BJ (cell line): ENCODE measurements around the gene LARP4B. TPM values are rescaled to one million over a fixed set of nuclear protein-coding genes. Genes with fewer than 3 reads are reported as not detected.

ENCODE experiments used
- CTCF ChIA-PET: fragments of 350-600 bp; formaldehyde crosslinking; extraction: SDS; loops from one replicate; lab custom pipeline; 2021; ENCODE audit warnings: antibody characterized with exemption, inconsistent platforms; lab: Yijun Ruan, JAX
- POLR2A ChIA-PET: fragments of 300-600 bp; sonication (Branson Sonifier 250); formaldehyde crosslinking; extraction: SDS; loops from one replicate; lab custom pipeline; 2021; ENCODE audit warnings: antibody characterized with exemption; lab: Charles Lee
- DNase-seq: peaks from one replicate; pipeline ENCODE4 v3.0.0-alpha.2; 2011; ENCODE audit warnings: low read depth
- H3K27me3 ChIP-seq: 2 replicates; pipeline ENCODE4 v1.6.0; 2011; ENCODE audit warnings: low read length; ENCODE audit not compliant: control insufficient read depth, insufficient read depth
- H3K36me3 ChIP-seq: 2 replicates; pipeline ENCODE4 v1.5.1; 2011; ENCODE audit warnings: low read length; ENCODE audit not compliant: control insufficient read depth, insufficient read depth
- H3K4me3 ChIP-seq: 2 replicates; pipeline ENCODE4 v1.5.1; 2011; ENCODE audit warnings: low read depth, mild to moderate bottlenecking, control low read depth, low read length
- polyA plus RNA-seq: library from polyadenylated mRNA; depleted of rRNA; stranded (reverse); fragments of >200 nt; gene quantifications from 2 replicates; pipeline ENCODE4 v1.2.3, GENCODE V29; 2011
- TF ChIP-seq, protein P1 (sequence below): IDR thresholded peaks from 2 replicates; pipeline ENCODE4 v1.5.1; 2011; ENCODE audit warnings: low read depth, mild to moderate bottlenecking, control low read depth, inconsistent platforms, low read length, moderate library complexity; ENCODE audit not compliant: insufficient read depth

LARP4B gene
- polyA plus RNA-seq, 1 experiment, result 38.4 TPM

DNA sequence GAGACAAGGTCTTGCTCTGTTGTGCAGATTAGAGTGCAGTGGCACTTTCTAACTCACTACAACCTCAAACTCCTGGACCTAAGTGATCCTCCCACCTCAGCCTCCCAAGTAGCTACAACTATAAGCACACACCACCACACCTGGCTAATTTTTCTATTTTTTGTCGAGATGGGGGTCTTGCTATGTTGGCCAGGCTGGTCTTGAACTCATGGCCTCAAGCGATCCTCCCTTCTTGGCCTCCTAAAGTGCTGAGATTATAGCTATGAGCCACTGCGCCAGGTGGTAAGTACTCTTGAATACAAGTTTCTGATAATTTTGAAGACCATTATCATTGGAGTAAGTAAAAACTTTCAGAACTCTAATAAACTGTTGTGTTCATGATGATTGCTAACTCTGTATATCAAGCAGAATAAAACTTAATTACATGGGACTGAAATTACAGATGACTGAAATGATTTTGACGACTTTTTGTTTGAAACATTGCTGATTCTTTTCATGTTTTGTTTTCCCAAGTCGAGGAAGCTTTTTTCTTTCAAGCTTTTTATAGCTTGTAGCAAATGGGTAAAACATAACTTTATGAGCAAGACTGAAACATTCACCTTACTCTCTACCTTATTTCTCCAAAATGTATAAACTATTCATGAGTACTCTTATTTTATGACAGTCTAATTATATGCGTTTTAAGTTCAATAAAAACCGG lies 14.6 kb downstream of the LARP4B start:
- Histone ChIP-seq H3K27me3 (no peaks in the 10 kb centered on the region), H3K4me3 (no peak overlapping the region), H3K36me3 (peaks cover 2% of the 10 kb centered on the region; the same call in 1 of the 2 replicates)
- TF ChIP-seq, protein P1, sequence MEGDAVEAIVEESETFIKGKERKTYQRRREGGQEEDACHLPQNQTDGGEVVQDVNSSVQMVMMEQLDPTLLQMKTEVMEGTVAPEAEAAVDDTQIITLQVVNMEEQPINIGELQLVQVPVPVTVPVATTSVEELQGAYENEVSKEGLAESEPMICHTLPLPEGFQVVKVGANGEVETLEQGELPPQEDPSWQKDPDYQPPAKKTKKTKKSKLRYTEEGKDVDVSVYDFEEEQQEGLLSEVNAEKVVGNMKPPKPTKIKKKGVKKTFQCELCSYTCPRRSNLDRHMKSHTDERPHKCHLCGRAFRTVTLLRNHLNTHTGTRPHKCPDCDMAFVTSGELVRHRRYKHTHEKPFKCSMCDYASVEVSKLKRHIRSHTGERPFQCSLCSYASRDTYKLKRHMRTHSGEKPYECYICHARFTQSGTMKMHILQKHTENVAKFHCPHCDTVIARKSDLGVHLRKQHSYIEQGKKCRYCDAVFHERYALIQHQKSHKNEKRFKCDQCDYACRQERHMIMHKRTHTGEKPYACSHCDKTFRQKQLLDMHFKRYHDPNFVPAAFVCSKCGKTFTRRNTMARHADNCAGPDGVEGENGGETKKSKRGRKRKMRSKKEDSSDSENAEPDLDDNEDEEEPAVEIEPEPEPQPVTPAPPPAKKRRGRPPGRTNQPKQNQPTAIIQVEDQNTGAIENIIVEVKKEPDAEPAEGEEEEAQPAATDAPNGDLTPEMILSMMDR, result no peak
- no peak for DNase-seq
- ChIA-PET POLR2A (no interaction called here), CTCF (no interaction called here)

DNA sequence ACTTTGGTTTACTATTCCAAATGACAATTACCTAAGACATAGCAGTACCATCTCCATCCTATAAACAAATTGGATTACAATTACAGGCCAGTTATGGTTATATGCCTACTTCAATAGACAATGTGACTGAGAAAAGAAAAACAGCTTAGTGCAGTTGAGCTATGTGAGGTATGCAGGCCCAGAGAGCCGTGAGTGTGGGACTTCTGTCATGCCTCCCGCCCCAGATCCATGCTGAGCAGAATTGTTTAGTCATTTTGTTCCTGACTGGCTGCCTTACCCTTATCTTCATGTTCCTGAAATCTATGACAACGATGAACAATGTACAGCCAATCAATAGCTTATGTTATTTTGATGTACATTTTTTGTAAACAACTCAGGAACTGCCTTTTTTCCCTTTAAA lies 21.7 kb downstream of the LARP4B start:
- H3K36me3 ChIP-seq, result peaks cover 4% of the 10 kb centered on the region; the same call in 1 of the 2 replicates
- TF ChIP-seq, protein P1, result no peak
- DNase-seq, result peak; percentile 30
- POLR2A ChIA-PET, result interaction anchor here (0.6 to 0.7 kb wide), 2 partner anchors 82 to 499 kb away, joined by 4 read pairs; no protein-coding TSS in a partner anchor
- CTCF ChIA-PET, result interaction anchor here (1.4 kb wide), 1 partner anchor 19 kb away, joined by 6 read pairs; no protein-coding TSS in a partner anchor
- H3K4me3 ChIP-seq, result no peak overlapping the region
- no peaks in the 10 kb centered on the region for H3K27me3 ChIP-seq

DNA sequence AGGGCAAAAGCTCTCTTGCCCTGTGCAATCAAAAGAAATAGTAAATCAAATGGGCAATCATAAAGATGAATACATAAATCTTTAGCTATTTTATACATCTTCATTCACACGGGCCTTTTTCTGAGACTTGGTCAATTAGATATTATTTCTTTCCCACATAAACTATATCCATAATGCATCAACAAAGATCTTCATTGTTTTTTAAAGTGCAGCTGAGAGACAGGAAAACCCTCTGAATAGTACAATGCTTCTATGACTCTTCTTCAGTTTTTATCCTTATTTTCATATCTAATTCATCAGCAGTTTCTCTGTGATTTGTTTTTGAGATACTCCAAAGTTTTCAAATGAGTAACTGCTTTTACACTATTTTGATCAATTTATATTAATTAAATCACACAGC lies 25.5 kb downstream of the LARP4B start:
- H3K36me3 ChIP-seq, result peaks cover 6% of the 10 kb centered on the region
- TF ChIP-seq, protein P1, result no peak
- H3K4me3 ChIP-seq, result no peak overlapping the region
- ChIA-PET CTCF (no interaction called here), POLR2A (no interaction called here)
- DNase-seq, result no peak
- H3K27me3 ChIP-seq, result no peaks in the 10 kb centered on the region

DNA sequence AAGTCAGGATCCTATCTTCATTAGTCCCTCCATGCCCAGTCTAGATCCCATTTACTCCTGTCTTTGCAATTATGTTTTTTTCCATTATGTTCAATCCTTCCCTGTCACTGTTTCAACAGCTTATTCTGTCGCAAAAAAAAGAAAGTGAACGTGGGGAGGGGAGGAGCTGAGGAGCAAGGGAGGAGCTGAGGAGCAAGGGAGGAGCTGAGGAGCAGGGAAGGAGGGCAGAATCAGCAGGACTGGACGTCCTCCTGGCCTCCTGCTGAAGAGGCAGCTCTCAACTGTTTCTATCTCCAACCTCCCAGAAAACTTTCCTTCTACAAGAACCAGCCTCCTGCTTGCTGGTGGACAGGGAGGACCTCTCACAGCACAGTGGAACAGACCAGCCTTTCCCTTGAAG lies 26.0 kb downstream of the LARP4B start:
- Histone ChIP-seq H3K36me3 (peaks cover 6% of the 10 kb centered on the region), H3K4me3 (no peak overlapping the region), H3K27me3 (no peaks in the 10 kb centered on the region)
- POLR2A ChIA-PET, result no interaction called here
- DNase-seq, result no peak
- TF ChIP-seq, protein P1, result no peak
- CTCF ChIA-PET, result no interaction called here

DNA sequence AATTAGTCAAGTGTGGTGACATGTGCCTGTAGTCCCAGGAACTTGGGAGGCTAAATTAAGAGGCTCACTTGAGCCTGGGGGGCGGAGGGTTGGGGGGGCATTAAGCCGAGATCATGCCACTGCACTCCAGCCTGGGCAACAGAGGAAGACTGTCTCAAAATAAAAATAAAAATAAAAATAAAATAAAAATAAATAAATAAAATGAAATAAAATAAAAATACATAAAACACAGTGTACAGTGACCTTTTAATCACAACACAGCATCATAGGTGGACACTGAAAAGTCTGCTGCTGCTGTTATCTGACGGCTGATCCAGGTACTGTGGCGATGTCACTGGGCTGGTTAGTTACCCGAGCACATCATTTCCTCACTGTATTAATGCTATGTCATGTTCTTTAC lies 27.1 kb downstream of the LARP4B start:
- H3K36me3 ChIP-seq, result peaks cover 6% of the 10 kb centered on the region
- no peak overlapping the region for H3K4me3 ChIP-seq
- no peaks in the 10 kb centered on the region for H3K27me3 ChIP-seq
- TF ChIP-seq, protein P1, result no peak
- ChIA-PET CTCF (interaction anchor here (0.8 kb wide), 1 partner anchor 44 kb away, joined by 3 read pairs; no protein-coding TSS in a partner anchor), POLR2A (no interaction called here)
- no peak for DNase-seq
